Neural cell (in vitro differentiated cells): Measurements from ENCODE around the gene DLK2. TPM values are rescaled to one million over a fixed set of nuclear protein-coding genes. Genes with fewer than 3 reads are reported as not detected.

Experiments used
- H2AFZ ChIP-seq: fragments of 200-600, 300-800 bp; sonication (generic), shearing (Covaris generic); 2 replicates; pipeline ENCODE4 v1.6.0; 2014; ENCODE audit warnings: low read depth, mild to moderate bottlenecking, antibody characterized with exemption, low read length, moderate library complexity
- H3F3A ChIP-seq: fragments of 200-600 bp; shearing (Covaris generic); 2 replicates; pipeline ENCODE4 v1.6.1; 2016; ENCODE audit warnings: mild to moderate bottlenecking, moderate library complexity, mixed read lengths, antibody characterized with exemption, low read length; ENCODE audit not compliant: insufficient read depth, poor library complexity, severe bottlenecking
- H3K27ac ChIP-seq: fragments of 200-600, 300-800 bp; sonication (generic), shearing (Covaris generic); 2 replicates; pipeline ENCODE4 v1.5.1; 2014; ENCODE audit warnings: mild to moderate bottlenecking, low read length, moderate library complexity
- H3K27me3 ChIP-seq: fragments of 300-800, 200-600 bp; sonication (generic), shearing (Covaris generic); 2 replicates; pipeline ENCODE4 v1.6.0; 2014; ENCODE audit warnings: mild to moderate bottlenecking, low read depth, low read length, moderate library complexity; ENCODE audit not compliant: insufficient read depth
- H3K36me3 ChIP-seq: fragments of 300-800, 200-600 bp; sonication (generic), shearing (Covaris generic); 2 replicates; pipeline ENCODE4 v1.5.1; 2014; ENCODE audit warnings: mild to moderate bottlenecking, antibody characterized with exemption, low read length, moderate library complexity; ENCODE audit not compliant: insufficient read depth
- H3K4me2 ChIP-seq: fragments of 300-800, 200-600 bp; sonication (generic), shearing (Covaris generic); 2 replicates; pipeline ENCODE4 v1.6.0; 2014; ENCODE audit warnings: mild to moderate bottlenecking, low read length
- H3K4me3 ChIP-seq: fragments of 300-800, 200-600 bp; sonication (generic), shearing (Covaris generic); 2 replicates; pipeline ENCODE4 v1.5.1; 2014; ENCODE audit warnings: mild to moderate bottlenecking, low read length, moderate library complexity
- H3K79me2 ChIP-seq: fragments of 200-600 bp; shearing (Covaris generic); replicated peaks from 2 replicates; pipeline ENCODE4 v1.6.0; 2014; ENCODE audit warnings: mild to moderate bottlenecking, low read length, moderate library complexity; ENCODE audit not compliant: insufficient read depth
- H3K9ac ChIP-seq: fragments of 300-800, 200-600 bp; sonication (generic), shearing (Covaris generic); 2 replicates; pipeline ENCODE4 v1.6.1; 2016; ENCODE audit warnings: mild to moderate bottlenecking, low read length, mixed read lengths
- H3K9me2 ChIP-seq: fragments of 200-600 bp; shearing (Covaris generic); 2 replicates; pipeline ENCODE4 v1.6.1; 2016; ENCODE audit warnings: mild to moderate bottlenecking, low read length, mixed read lengths; ENCODE audit not compliant: insufficient read depth
- H3K9me3 ChIP-seq: fragments of 200-600, 300-800 bp; sonication (generic), shearing (Covaris generic); 2 replicates; pipeline ENCODE4 v1.6.1; 2016; ENCODE audit warnings: mild to moderate bottlenecking, mixed run types, low read length, moderate library complexity, mixed read lengths
- H4K20me1 ChIP-seq: fragments of 200-600 bp; shearing (Covaris generic); 2 replicates; pipeline ENCODE4 v1.6.1; 2016; ENCODE audit warnings: mild to moderate bottlenecking, mixed run types; ENCODE audit not compliant: insufficient read depth
- EP300 ChIP-seq: fragments of 450-650 bp; conservative IDR thresholded peaks from 2 replicates; pipeline ENCODE4 v1.6.1; 2014; ENCODE audit warnings: antibody characterized with exemption, mild to moderate bottlenecking, moderate library complexity; ENCODE audit not compliant: poor library complexity, severe bottlenecking
- EZH2 ChIP-seq: fragments of 200-600, 300-800 bp; shearing (Covaris generic), sonication (generic); IDR thresholded peaks from 2 replicates; pipeline ENCODE4 v1.6.1; 2014; ENCODE audit warnings: antibody characterized with exemption, low read length, borderline replicate concordance, mild to moderate bottlenecking; ENCODE audit not compliant: insufficient read depth, poor library complexity, severe bottlenecking
- MXI1 ChIP-seq: fragments of 450-650 bp; conservative IDR thresholded peaks from 2 replicates; pipeline ENCODE4 v1.6.1; 2014; ENCODE audit warnings: antibody characterized with exemption, mild to moderate bottlenecking; ENCODE audit not compliant: poor library complexity, severe bottlenecking
- POLR2AphosphoS5 ChIP-seq: IDR thresholded peaks from 2 replicates; pipeline ENCODE4 v1.6.1; 2012
- RAD21 ChIP-seq: fragments of 450-650 bp; conservative IDR thresholded peaks from 2 replicates; pipeline ENCODE4 v1.6.1; 2014; ENCODE audit warnings: antibody characterized with exemption, mild to moderate bottlenecking, moderate library complexity
- REST ChIP-seq: IDR thresholded peaks from 2 replicates; pipeline ENCODE4 v1.6.1; 2012; ENCODE audit warnings: borderline replicate concordance
- SMC3 ChIP-seq: fragments of 450-650 bp; conservative IDR thresholded peaks from 2 replicates; pipeline ENCODE4 v1.6.1; 2014; ENCODE audit warnings: antibody characterized with exemption, mild to moderate bottlenecking, moderate library complexity; ENCODE audit not compliant: poor library complexity
- TAF1 ChIP-seq: IDR thresholded peaks from 2 replicates; pipeline ENCODE4 v1.6.1; 2012; ENCODE audit warnings: low read depth
- polyA plus RNA-seq: library from polyadenylated mRNA; depleted of rRNA; stranded (reverse); fragments of >200 nt; gene quantifications from 2 replicates; pipeline ENCODE4 v1.2.3, GENCODE V29; 2014
- TF ChIP-seq, protein P1 (sequence below): fragments of 450-650 bp; IDR thresholded peaks from 2 replicates; pipeline ENCODE4 v1.5.1; 2014; ENCODE audit warnings: antibody characterized with exemption, mild to moderate bottlenecking, moderate library complexity; ENCODE audit not compliant: poor library complexity, severe bottlenecking

DLK2 gene
- polyA plus RNA-seq, 1 donor from 2014 or later = 19.8 TPM

DNA sequence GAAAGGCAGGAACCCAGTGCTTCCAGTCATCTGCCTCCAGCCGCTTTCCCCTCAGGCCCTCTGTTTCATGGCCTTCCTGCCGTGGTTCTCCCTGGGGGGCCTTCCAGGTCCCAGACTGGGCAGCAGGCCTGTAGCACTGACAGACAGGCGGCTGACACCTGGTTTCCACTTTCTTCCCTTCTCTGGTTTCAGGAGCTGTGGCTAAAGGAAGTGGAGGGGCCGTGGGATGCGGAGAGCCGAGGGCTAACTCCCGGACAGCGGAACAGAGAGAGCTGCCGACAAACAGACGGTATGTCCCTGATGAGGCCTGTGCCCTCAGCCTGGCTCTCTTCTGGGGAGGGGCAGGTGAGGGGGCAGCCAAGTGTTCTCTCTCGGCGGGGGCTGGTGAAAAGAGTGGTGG, 42.3 kb upstream of the DLK2 start:
- no peaks in the 10 kb centered on the region for H3K36me3 ChIP-seq
- H4K20me1 ChIP-seq = no peaks in the 10 kb centered on the region
- H3K9me2 ChIP-seq = no peaks in the 10 kb centered on the region

DNA sequence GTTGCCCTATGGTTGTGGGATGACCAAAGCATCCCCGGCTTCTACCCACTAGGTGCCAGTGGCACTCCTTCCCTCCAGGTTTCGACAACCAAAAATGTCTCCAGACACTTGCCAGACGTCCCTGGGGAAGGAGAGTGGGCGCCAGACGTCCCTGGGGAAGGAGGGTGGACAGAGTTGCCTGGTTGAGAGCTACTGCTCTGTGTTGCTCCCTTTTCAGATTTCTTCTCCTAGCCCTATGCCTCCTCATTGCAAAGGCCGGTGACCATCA, 41.7 kb upstream of the DLK2 start:
- H3K9me2 ChIP-seq = no peaks in the 10 kb centered on the region
- no peak overlapping the region for H3K4me3 ChIP-seq
- H3K4me2 ChIP-seq = no peak overlapping the region
- H3K9ac ChIP-seq = no peak overlapping the region
- H2AFZ ChIP-seq = no peak overlapping the region
- TF ChIP-seq, protein P1, sequence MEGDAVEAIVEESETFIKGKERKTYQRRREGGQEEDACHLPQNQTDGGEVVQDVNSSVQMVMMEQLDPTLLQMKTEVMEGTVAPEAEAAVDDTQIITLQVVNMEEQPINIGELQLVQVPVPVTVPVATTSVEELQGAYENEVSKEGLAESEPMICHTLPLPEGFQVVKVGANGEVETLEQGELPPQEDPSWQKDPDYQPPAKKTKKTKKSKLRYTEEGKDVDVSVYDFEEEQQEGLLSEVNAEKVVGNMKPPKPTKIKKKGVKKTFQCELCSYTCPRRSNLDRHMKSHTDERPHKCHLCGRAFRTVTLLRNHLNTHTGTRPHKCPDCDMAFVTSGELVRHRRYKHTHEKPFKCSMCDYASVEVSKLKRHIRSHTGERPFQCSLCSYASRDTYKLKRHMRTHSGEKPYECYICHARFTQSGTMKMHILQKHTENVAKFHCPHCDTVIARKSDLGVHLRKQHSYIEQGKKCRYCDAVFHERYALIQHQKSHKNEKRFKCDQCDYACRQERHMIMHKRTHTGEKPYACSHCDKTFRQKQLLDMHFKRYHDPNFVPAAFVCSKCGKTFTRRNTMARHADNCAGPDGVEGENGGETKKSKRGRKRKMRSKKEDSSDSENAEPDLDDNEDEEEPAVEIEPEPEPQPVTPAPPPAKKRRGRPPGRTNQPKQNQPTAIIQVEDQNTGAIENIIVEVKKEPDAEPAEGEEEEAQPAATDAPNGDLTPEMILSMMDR = no peak
- no peak for TF ChIP-seq TAF1
- no peak for TF ChIP-seq EZH2
- no peak for TF ChIP-seq POLR2AphosphoS5
- TF ChIP-seq REST = no peak
- no peak for TF ChIP-seq EP300
- TF ChIP-seq SMC3 = no peak
- no peak for TF ChIP-seq MXI1
- TF ChIP-seq RAD21 = no peak
- no peaks in the 10 kb centered on the region for H3K9me3 ChIP-seq
- no peaks in the 10 kb centered on the region for H3F3A ChIP-seq
- no peak overlapping the region for H3K27ac ChIP-seq
- H4K20me1 ChIP-seq = no peaks in the 10 kb centered on the region
- no peaks in the 10 kb centered on the region for H3K79me2 ChIP-seq
- H3K36me3 ChIP-seq = no peaks in the 10 kb centered on the region
- no peaks in the 10 kb centered on the region for H3K27me3 ChIP-seq

More for the DNA sequence above, 42.3 kb upstream of the DLK2 start:
- no peak overlapping the region for H3K4me3 ChIP-seq
- no peaks in the 10 kb centered on the region for H3K79me2 ChIP-seq
- H2AFZ ChIP-seq = no peak overlapping the region
- H3K9ac ChIP-seq = no peak overlapping the region
- no peak for TF ChIP-seq TAF1
- TF ChIP-seq MXI1 = no peak
- TF ChIP-seq POLR2AphosphoS5 = no peak
- TF ChIP-seq EP300 = no peak
- no peak overlapping the region for H3K4me2 ChIP-seq
- H3F3A ChIP-seq = no peaks in the 10 kb centered on the region
- H3K27me3 ChIP-seq = no peaks in the 10 kb centered on the region
- no peak overlapping the region for H3K27ac ChIP-seq
- H3K9me3 ChIP-seq = no peaks in the 10 kb centered on the region
